ENCODE measurements around the gene NT5C3B.

Gene NT5C3B

GRCh38 chr17:41813152-41813680, 22.8 kb downstream of the NT5C3B start:
- DNase-seq (ENCODE audit: extremely low read depth, low read depth), result no peak
- TF ChIP-seq CTCF (IDR thresholded peaks at IDR 0.05; ENCODE audit: low read depth, low read length), result no peak

- DNase-seq (ENCODE audit: extremely low read depth, low read depth), result peak; percentile 71
- no peak for TF ChIP-seq CTCF (IDR thresholded peaks at IDR 0.05; ENCODE audit: low read depth, low read length)
Measured at GRCh38 chr17:41812381-41813151, 23.5 kb downstream of the NT5C3B start, which contains the start of gene FKBP10. TSS of gene FKBP10 (plus strand) at chr17:41813004. CDS start at chr17:41813035, 31 bp downstream.

GRCh38 chr17:41811549-41812380, 24.3 kb downstream of the NT5C3B start, which contains the start of gene P3H4:
TSS of gene P3H4 (minus strand) at chr17:41811949. CDS start at chr17:41811915, 34 bp downstream.
- TF ChIP-seq CTCF (IDR thresholded peaks at IDR 0.05; ENCODE audit: low read depth, low read length), result peak; percentile 63
- DNase-seq (ENCODE audit: extremely low read depth, low read depth), result peak; percentile 48

- no peak for DNase-seq (ENCODE audit: extremely low read depth, low read depth)
- TF ChIP-seq CTCF (IDR thresholded peaks at IDR 0.05; ENCODE audit: low read depth, low read length), result no peak
Measured at GRCh38 chr17:41810659-41811548, 25.1 kb downstream of the NT5C3B start.

- DNase-seq (ENCODE audit: extremely low read depth, low read depth), result no peak
- no peak for TF ChIP-seq CTCF (IDR thresholded peaks at IDR 0.05; ENCODE audit: low read depth, low read length)
Measured at GRCh38 chr17:41806685-41807445, 29.2 kb downstream of the NT5C3B start.
